ENCODE measurements around the gene TBKBP1.

- TF ChIP-seq CTCF (IDR thresholded peaks at IDR 0.05; ENCODE audit: low read length) (no peak), EZH2 (IDR thresholded peaks at IDR 0.05; ENCODE audit: borderline replicate concordance, low read length) (no peak)
These were observed 43.9 kb upstream of the TBKBP1 start for GRCh38 chr17:47649972-47650524.

All from OCI-LY1 (cell line).